Naive thymus-derived CD4-positive, alpha-beta T cell (primary cell): Measurements from ENCODE around the gene CUTC. TPM values are rescaled to one million over a fixed set of nuclear protein-coding genes. Genes with fewer than 3 reads are reported as not detected.

Experiments used
- ATAC-seq: fragments of 150-1000 bp; cut with Tn5 transposase; 2 replicates; pipeline ENCODE4 v1.10.0; 2021; ENCODE audit warnings: mild to moderate bottlenecking, moderate library complexity
- CTCF ChIA-PET: fragments of 350-600 bp; sonication (Branson Sonifier 250); formaldehyde crosslinking; loops from one replicate; lab custom pipeline; 2021; ENCODE audit warnings: antibody characterized with exemption; lab: Charles Lee
- POLR2A ChIA-PET: fragments of 350-600 bp; sonication (Branson Sonifier 250); formaldehyde crosslinking; loops from one replicate; lab custom pipeline; 2021; ENCODE audit warnings: antibody characterized with exemption, inconsistent platforms; lab: Charles Lee
- DNase-seq, 9 donors: peaks; one replicate each; pipeline versions ENCODE4 v3.0.0 to v3.0.0-alpha.2; 2020 to 2022; ENCODE audit warnings: mixed read lengths in 1 of 9
- H3K27ac ChIP-seq: one replicate; pipeline ENCODE4 v1.7.0; 2013; ENCODE audit warnings: mild to moderate bottlenecking, low read depth, low read length, moderate library complexity
- H3K27me3 ChIP-seq, 2 donors: one replicate each; pipeline ENCODE4 v1.7.0; 2013; ENCODE audit warnings: low read length in 2 of 2, mild to moderate bottlenecking in 2 of 2, moderate library complexity in 2 of 2; ENCODE audit not compliant: control insufficient read depth in 2 of 2, insufficient read depth in 2 of 2
- H3K36me3 ChIP-seq, 3 experiments: 1 replicate in 2 of 3; 2 replicates in 1 of 3; pipeline ENCODE4 v1.7.0; 2013; ENCODE audit warnings: low read length in 3 of 3, mild to moderate bottlenecking in 3 of 3, moderate library complexity in 1 of 3; ENCODE audit not compliant: insufficient read depth in 3 of 3, control insufficient read depth in 2 of 3
- H3K4me1 ChIP-seq, 2 donors: one replicate each; pipeline ENCODE4 v1.7.0; 2013; ENCODE audit warnings: low read length in 2 of 2, mild to moderate bottlenecking in 2 of 2, moderate library complexity in 1 of 2; ENCODE audit not compliant: control insufficient read depth in 2 of 2, insufficient read depth in 2 of 2
- H3K4me3 ChIP-seq: 2 replicates; pipeline ENCODE4 v1.7.0; 2013; ENCODE audit warnings: mild to moderate bottlenecking, low read length
- H3K9me3 ChIP-seq, 3 experiments: 1 replicate in 2 of 3; 2 replicates in 1 of 3; pipeline ENCODE4 v1.7.0; 2013; ENCODE audit warnings: low read length in 3 of 3; ENCODE audit not compliant: control insufficient read depth in 2 of 3
- H3K27ac Mint-ChIP-seq, 9 donors: one replicate each; pipeline ENCODE4 v1.8.0; 2020 to 2022; ENCODE audit warnings: mixed read lengths in 9 of 9, mild to moderate bottlenecking in 8 of 9, moderate library complexity in 5 of 9, inconsistent platforms in 2 of 9
- H3K27me3 Mint-ChIP-seq, 5 donors: one replicate each; pipeline ENCODE4 v1.8.0; 2021 to 2022; ENCODE audit warnings: mixed read lengths in 5 of 5, mild to moderate bottlenecking in 1 of 5
- H3K36me3 Mint-ChIP-seq, 5 donors: one replicate each; pipeline ENCODE4 v1.8.0; 2020 to 2022; ENCODE audit warnings: mixed read lengths in 5 of 5, mild to moderate bottlenecking in 3 of 5, inconsistent platforms in 1 of 5
- H3K4me1 Mint-ChIP-seq, 7 donors: one replicate each; pipeline ENCODE4 v1.8.0; 2020 to 2022; ENCODE audit warnings: mixed read lengths in 7 of 7, mild to moderate bottlenecking in 3 of 7, inconsistent platforms in 1 of 7
- H3K4me3 Mint-ChIP-seq, 10 donors: one replicate each; pipeline ENCODE4 v1.8.0; 2020 to 2022; ENCODE audit warnings: mild to moderate bottlenecking in 10 of 10, mixed read lengths in 10 of 10, moderate library complexity in 6 of 10, inconsistent platforms in 2 of 10
- H3K9me3 Mint-ChIP-seq, 11 donors: one replicate each; pipeline ENCODE4 v1.8.0; 2020 to 2022; ENCODE audit warnings: mixed read lengths in 11 of 11, mild to moderate bottlenecking in 4 of 11, inconsistent platforms in 1 of 11, moderate library complexity in 1 of 11
- intact Hi-C, 2 donors: fragments of 100-400 bp; cut with micrococcal nuclease; formaldehyde crosslinking; loops; one replicate each; pipeline ENCODE4 v1.15.1; 2023
- polyA plus RNA-seq, 2 donors: library from polyadenylated mRNA; unstranded; fragments of 300-500 nt; fragmentation: Illumina TruSeq; gene quantifications; one replicate each; pipeline ENCODE4 v1.2.3, GENCODE V29; 2021
- total RNA-seq, 6 experiments: library from RNA in 5 of 6; stranded (reverse) in 5 of 6; gene quantifications; 1 replicate in 5 of 6; 2 replicates in 1 of 6; pipeline ENCODE4 v1.2.3 and lab custom pipeline; 2021 to 2026

CUTC gene
- total and polyA plus RNA-seq, 7 experiments from 2014 or later, result 19.3 to 75.1 (median 36.8) TPM

- no peaks in the 10 kb centered on the region for H3K9me3 Mint-ChIP-seq
- H3K4me1 ChIP-seq, result no peaks in the 10 kb centered on the region
- H3K36me3 ChIP-seq, result peaks cover 21 to 75% (median 24%) of the 10 kb centered on the region in 3 experiments
- no peaks in the 10 kb centered on the region for H3K27me3 ChIP-seq
- intact Hi-C loops, result no loop called here
- CTCF ChIA-PET, result no interaction called here
- no peak overlapping the region for H3K27ac Mint-ChIP-seq
- peaks cover 0 to 13% (median 9%) of the 10 kb centered on the region in 7 donors for H3K4me1 Mint-ChIP-seq
- peaks cover 6 to 60% (median 41%) of the 10 kb centered on the region in 5 donors for H3K36me3 Mint-ChIP-seq
- no peaks in the 10 kb centered on the region for H3K9me3 ChIP-seq
- ATAC-seq (no peak), DNase-seq (no peak)
- POLR2A ChIA-PET, result no interaction called here
- no peak overlapping the region for H3K27ac ChIP-seq
- H3K4me3 ChIP-seq, result no peak overlapping the region
- H3K4me3 Mint-ChIP-seq, result no peak overlapping the region
- no peaks in the 10 kb centered on the region for H3K27me3 Mint-ChIP-seq
Observed at GRCh38 chr10:99750641-99751040, 18.6 kb downstream of the CUTC start.

- intact Hi-C loops, result no loop called here
- Mint-ChIP-seq H3K4me3 (no peak overlapping the region), H3K27ac (no peak overlapping the region), H3K9me3 (peaks cover 0 to 3% (median 0%) of the 10 kb centered on the region in 11 donors), H3K4me1 (peaks cover 0 to 2% (median 0%) of the 10 kb centered on the region in 7 donors), H3K27me3 (no peaks in the 10 kb centered on the region), H3K36me3 (peaks cover 11 to 79% (median 64%) of the 10 kb centered on the region in 5 donors)
- Histone ChIP-seq H3K36me3 (peaks cover 15 to 77% (median 26%) of the 10 kb centered on the region in 3 experiments), H3K4me1 (no peaks in the 10 kb centered on the region), H3K27ac (no peak overlapping the region), H3K4me3 (no peak overlapping the region), H3K27me3 (no peaks in the 10 kb centered on the region), H3K9me3 (no peaks in the 10 kb centered on the region)
- no peak for DNase-seq
- POLR2A ChIA-PET, result no interaction called here
- CTCF ChIA-PET, result no interaction called here
- ATAC-seq, result no peak
Observed at GRCh38 chr10:99754670-99755069, 22.6 kb downstream of the CUTC start.

GRCh38 chr10:99756159-99756558, 24.1 kb downstream of the CUTC start:
- POLR2A ChIA-PET, result no interaction called here
- H3K9me3 ChIP-seq, result peaks cover 0 to 6% (median 0%) of the 10 kb centered on the region in 3 experiments
- ATAC-seq (no peak), DNase-seq (no peak)
- intact Hi-C loops, result no loop called here
- Mint-ChIP-seq H3K4me1 (no peaks in the 10 kb centered on the region), H3K36me3 (peaks cover 23 to 83% (median 70%) of the 10 kb centered on the region in 5 donors), H3K27ac (no peak overlapping the region), H3K4me3 (no peak overlapping the region), H3K27me3 (no peaks in the 10 kb centered on the region), H3K9me3 (peaks cover 0 to 14% (median 0%) of the 10 kb centered on the region in 11 donors)
- no peaks in the 10 kb centered on the region for H3K27me3 ChIP-seq
- CTCF ChIA-PET, result no interaction called here
- no peak overlapping the region for H3K4me3 ChIP-seq
- H3K36me3 ChIP-seq, result peaks cover 15 to 81% (median 22%) of the 10 kb centered on the region in 3 experiments
- no peak overlapping the region for H3K27ac ChIP-seq
- H3K4me1 ChIP-seq, result no peaks in the 10 kb centered on the region

GRCh38 chr10:99758211-99758891, 26.3 kb downstream of the CUTC start:
- H3K4me3 ChIP-seq, result no peak overlapping the region
- H3K27ac ChIP-seq, result no peak overlapping the region
- no peaks in the 10 kb centered on the region for H3K4me1 ChIP-seq
- Mint-ChIP-seq H3K9me3 (peaks cover under 1 to 32% (median 7%) of the 10 kb centered on the region in 11 donors), H3K4me3 (no peak overlapping the region), H3K27ac (no peak overlapping the region), H3K27me3 (no peaks in the 10 kb centered on the region), H3K36me3 (peaks cover 31 to 87% (median 80%) of the 10 kb centered on the region in 5 donors), H3K4me1 (no peaks in the 10 kb centered on the region)
- DNase-seq, result no peak
- ChIA-PET POLR2A (no interaction called here), CTCF (no interaction called here)
- no peaks in the 10 kb centered on the region for H3K27me3 ChIP-seq
- intact Hi-C loops, result no loop called here
- peaks cover 0 to 6% (median 0%) of the 10 kb centered on the region in 3 experiments for H3K9me3 ChIP-seq
- H3K36me3 ChIP-seq, result peaks cover 15 to 68% (median 22%) of the 10 kb centered on the region in 3 experiments
- no peak for ATAC-seq

GRCh38 chr10:99760321-99760720, 28.3 kb downstream of the CUTC start:
- no peak overlapping the region for H3K4me3 Mint-ChIP-seq
- H3K4me1 Mint-ChIP-seq, result no peaks in the 10 kb centered on the region
- ChIA-PET CTCF (interaction anchor here (0.6 kb wide), 1 partner anchor 8 kb away, joined by 3 read pairs; no protein-coding TSS in a partner anchor), POLR2A (no interaction called here)
- intact Hi-C loops, result no loop called here
- Histone ChIP-seq H3K27ac (no peak overlapping the region), H3K27me3 (no peaks in the 10 kb centered on the region), H3K4me1 (no peaks in the 10 kb centered on the region), H3K4me3 (no peak overlapping the region), H3K9me3 (peaks cover 0 to 6% (median 0%) of the 10 kb centered on the region in 3 experiments), H3K36me3 (peaks cover 15 to 51% (median 16%) of the 10 kb centered on the region in 3 experiments)
- no peaks in the 10 kb centered on the region for H3K27me3 Mint-ChIP-seq
- H3K36me3 Mint-ChIP-seq, result peaks cover 31 to 76% (median 71%) of the 10 kb centered on the region in 5 donors
- H3K9me3 Mint-ChIP-seq, result peaks cover 1 to 42% (median 11%) of the 10 kb centered on the region in 11 donors
- no peak overlapping the region for H3K27ac Mint-ChIP-seq
- ATAC-seq (no peak), DNase-seq (no peak)

- no peaks in the 10 kb centered on the region for H3K27me3 Mint-ChIP-seq
Observed at GRCh38 chr10:99761365-99761764, 29.3 kb downstream of the CUTC start.

More at GRCh38 chr10:99761365-99761764, 29.3 kb downstream of the CUTC start:
- Mint-ChIP-seq H3K4me1 (no peaks in the 10 kb centered on the region), H3K36me3 (peaks cover 31 to 69% (median 60%) of the 10 kb centered on the region in 5 donors), H3K9me3 (peaks cover 1 to 42% (median 11%) of the 10 kb centered on the region in 11 donors), H3K4me3 (no peak overlapping the region), H3K27ac (no peak overlapping the region)
- Histone ChIP-seq H3K27me3 (no peaks in the 10 kb centered on the region), H3K4me1 (peaks cover 0 to 4% of the 10 kb centered on the region in 2 donors), H3K9me3 (peaks cover 0 to 6% (median 0%) of the 10 kb centered on the region in 3 experiments), H3K4me3 (no peak overlapping the region), H3K27ac (no peak overlapping the region), H3K36me3 (peaks cover 5 to 40% (median 9%) of the 10 kb centered on the region in 3 experiments)
- CTCF ChIA-PET, result no interaction called here
- ATAC-seq (no peak), DNase-seq (no peak)
- intact Hi-C loops, result no loop called here
- POLR2A ChIA-PET, result no interaction called here
